HG03457 (cell line): ENCODE data around the gene FOLR1.
"Not testable (repeated sequence)": the region's sequence is repeated elsewhere in the genome, so short reads cannot be mapped to it uniquely, and the experiment has no call there.

Experiments
- ATAC-seq: cut with Tn5 transposase; IDR thresholded peaks from one replicate; pipeline ENCODE4 v1.9.1; 2021; ENCODE audit warnings: moderate number of reproducible peaks; ENCODE audit not compliant: unreplicated experiment

The FOLR1 gene

DNA sequence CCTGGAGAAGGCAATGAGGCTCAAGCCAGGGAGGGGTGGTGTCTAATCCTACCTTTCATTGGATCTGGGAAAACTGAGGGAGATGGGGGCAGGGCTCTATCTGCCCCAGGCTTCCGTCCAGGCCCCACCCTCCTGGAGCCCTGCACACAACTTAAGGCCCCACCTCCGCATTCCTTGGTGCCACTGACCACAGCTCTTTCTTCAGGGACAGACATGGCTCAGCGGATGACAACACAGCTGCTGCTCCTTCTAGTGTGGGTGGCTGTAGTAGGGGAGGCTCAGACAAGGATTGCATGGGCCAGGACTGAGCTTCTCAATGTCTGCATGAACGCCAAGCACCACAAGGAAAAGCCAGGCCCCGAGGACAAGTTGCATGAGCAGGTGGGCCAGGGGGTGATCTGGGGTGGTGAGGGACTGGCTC, at the start of gene FOLR1:
Gene FOLR1 (plus strand): TSS at position 180 of the 421 bp plus-strand sequence. CDS start 34 bp downstream, at position 214.
- no peak for ATAC-seq

DNA sequence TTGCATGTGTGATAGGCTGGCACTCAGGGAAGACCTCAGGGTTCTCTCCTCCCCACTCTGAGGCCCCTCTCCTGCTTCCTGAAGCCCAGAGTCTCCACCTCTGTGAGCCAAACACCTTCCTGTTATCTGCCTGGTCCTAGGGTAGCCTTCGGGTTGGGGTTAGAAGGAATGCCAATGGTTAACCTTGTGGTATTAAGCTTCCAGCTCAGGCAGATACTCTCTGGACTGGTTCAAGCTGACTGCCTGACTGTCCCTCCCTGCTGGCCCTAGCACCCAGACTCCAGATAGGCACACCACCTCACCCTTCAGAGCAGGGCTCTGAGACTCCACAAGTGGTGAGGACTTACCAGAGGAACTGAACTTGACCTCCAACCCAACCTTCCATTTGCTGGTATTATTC, 49.4 kb upstream of the FOLR1 start:
- ATAC-seq = not testable (repeated sequence)

DNA sequence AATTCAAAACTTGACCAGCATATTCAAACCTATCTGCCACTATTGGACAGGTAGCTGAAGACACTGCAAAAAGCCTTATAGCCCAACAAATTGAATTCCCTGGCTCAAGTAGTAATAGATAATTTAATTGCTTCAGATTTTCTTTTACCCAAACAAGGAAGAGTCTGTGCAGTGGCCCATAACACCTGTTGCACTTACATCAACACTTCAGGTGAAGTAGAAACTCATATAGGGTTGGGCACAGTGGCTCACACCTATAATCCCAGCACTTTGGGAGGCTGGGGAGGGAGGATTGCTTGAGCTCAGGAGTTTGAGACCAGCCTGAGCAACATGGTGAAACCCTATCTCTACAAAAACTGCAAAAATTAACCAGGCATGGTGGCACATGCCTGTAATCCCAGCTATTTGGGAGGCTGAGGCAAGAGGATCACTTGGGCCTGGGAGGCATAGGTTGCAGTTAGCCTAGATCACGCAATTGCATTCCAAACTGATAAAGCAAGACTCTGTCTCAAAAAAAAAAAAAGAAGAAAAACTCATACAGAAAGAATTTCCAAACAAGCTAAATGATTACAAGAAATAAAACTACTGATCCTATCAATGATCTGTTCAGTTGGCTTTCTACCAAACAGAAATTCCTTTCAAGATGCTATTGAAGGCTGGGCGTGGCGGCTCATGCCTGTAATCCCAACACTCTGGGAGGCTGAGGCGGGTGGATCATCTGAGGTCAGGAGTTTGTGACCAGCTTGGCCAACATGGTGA, 47.0 kb upstream of the FOLR1 start:
- ATAC-seq = no peak

DNA sequence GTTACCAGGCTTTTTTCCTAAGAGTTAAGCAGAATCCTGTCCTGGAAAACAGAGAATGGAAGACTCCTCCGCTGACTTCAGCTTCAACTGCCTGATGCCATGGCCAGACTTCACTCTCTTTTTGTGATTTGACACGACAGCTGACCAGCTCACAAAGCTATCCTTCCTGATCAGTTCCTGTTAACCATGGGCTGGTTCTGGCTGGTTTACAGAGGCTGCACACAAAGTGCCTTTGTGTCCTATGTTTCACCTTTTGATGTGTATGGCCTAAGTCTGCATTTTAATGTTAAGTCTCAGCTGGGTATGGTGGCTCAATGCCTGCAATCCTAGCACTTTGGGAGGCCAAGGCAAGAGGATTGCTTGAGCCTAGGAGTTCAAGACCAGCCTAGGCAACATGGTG, 45.3 kb upstream of the FOLR1 start:
- no peak for ATAC-seq

DNA sequence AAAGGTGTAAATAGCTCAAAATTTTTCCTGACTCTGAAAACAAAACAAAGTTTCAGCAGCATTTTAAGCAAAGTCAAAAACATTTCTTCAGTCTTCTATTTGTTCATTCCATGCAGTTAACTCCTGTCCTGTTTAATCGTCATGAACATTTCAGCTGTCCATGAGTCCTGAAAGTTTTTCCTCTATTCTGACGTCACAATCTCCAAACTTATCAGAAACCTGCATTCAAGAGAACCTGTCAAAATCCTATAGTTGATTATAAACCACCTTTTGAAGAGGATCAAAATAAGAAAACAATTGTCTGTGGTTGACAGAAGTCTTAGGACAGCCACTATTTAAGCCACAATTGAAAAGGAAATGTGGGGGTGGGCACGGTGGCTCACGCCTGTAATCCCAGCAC, 41.1 kb upstream of the FOLR1 start:
- no peak for ATAC-seq

DNA sequence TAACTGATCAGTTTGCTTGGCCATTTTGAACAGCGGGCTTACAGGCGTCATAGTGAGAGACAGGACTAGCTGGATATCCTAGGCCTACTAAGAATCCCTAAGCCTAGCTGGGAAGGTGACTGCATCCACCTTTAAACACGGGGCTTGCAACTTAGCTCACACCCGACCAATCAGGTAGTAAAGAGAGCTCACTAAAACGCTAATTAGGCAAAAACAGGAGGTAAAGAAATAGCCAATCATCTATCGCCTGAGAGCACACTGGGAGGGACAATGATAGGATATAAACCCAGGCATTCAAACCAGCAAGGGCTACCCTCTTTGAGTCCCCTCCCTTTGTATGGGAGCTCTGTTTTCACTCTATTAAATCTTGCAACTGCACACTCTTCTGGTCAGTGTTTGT, 38.1 kb upstream of the FOLR1 start:
- not testable (repeated sequence) for ATAC-seq

DNA sequence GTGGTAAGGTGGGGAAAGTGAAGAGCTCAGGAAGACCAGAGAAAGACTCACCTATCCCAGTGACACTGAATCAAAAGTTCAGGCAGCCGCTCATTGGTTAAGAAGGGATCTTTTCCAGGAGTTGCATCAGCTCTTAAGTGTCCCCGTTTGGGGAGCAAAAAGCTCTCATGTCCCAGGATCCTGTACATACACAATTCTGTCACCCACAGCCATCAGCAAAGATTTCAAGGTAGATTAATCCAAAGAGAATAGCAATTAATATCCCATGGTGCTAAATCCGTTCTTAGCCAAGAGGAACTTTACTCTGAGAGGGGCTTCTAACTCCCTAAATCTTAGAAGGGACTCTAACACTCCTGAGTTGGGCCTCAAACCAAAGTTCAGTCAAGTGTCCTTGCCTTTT, 37.1 kb upstream of the FOLR1 start:
- no peak for ATAC-seq

DNA sequence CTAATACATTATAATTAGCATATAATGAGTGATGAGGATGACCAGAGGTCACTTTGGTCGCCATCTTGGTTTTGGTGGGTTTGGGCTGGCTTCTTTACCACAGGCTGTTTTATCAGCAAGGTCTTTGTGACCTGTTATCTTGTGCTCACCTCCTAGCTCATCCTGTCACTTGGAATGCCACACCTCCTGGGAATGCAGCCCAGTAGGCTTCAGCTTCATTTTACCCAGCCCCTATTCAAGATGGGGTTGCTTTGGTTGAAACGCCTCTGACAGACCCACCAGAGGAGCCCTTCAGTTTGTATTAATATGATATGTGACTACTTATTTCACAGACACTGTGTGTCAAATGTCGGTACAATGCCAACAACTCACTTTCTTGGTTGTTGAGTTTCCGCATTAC, 36.2 kb upstream of the FOLR1 start:
- ATAC-seq = no peak

DNA sequence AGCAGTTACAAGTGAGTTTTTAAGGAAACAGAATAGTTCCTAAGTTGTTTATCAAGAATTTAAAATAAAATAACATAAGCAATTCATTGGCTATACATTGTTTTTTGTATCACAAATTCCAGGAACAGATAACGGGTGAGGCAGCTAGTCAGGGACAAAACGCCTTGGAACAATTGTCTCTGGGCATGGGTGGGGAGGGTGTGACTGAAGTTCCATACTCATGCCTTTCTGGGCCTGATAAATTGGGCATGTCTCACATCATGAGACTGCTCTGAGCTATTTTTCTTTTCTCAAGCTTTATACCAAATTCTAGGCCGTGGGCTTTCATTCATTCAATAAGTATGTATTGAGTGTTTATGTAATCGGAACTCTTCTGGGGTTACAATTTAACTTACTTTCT, 34.8 kb upstream of the FOLR1 start:
- ATAC-seq = no peak

DNA sequence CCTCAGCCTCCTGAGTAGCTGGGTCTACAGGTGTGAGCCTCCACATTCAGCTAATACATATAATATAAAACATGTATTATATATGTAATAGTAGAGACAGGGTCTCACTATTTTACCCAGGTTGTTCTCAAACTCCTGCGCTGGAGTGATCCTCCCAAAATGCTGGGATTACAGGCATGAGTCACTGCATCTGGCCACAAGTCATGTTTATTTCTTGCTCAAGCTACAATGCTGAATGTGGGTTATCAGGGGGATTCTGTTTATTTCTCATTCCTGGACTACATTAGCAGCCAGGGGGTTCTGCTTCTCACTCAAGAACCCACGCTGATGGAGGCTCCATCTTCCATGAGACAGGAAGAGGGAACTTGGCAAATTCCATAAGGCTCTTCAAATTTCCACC, 31.6 kb upstream of the FOLR1 start:
- no peak for ATAC-seq

DNA sequence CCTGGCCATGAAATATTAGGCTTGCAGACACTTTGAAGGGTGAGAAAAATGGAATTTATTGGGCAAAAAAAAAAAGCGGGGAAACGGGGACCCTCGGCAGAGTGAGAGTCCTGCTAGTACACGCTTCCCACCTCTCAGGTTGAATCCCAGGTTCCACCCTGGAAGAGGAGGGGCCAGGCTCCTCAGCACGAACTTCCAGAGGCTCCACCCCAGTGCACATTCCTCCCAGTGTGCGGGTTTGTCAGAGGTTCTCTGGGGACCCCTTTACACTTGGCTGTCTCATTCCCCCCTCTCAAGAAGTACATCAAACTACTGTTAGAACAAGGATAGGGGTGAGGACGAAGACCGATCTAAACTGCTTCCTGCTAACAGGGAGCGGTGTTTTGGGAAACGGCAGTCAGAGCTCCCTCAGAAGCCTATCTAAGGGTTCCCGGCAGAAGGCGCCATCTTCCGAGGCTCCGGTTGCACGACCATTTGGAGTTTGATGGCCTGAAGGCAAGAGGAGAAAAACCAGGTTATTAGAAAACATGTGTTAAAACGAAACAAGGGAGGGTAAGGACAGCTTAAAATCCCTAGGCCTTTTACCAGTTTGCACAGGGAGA, 28.9 kb upstream of the FOLR1 start:
- no peak for ATAC-seq

DNA sequence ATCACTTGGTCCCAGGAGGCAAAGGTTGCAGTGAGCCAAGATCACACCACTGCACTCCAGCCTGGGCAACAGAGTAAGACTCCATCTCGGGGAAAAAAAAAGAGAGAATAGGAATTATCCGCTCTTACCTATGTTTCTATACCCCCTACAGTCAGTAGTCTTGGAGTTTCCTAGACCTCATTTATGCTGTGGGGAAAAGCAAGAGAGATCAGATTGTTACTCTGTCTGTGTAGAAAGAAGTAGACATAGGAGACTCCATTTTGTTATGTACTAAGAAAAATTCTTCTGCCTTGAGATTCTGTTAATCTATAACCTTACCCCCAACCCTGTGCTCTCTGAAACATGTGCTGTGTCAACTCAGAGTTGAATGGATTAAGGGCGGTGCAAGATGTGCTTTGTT, 27.8 kb upstream of the FOLR1 start:
- ATAC-seq = not testable (repeated sequence)

DNA sequence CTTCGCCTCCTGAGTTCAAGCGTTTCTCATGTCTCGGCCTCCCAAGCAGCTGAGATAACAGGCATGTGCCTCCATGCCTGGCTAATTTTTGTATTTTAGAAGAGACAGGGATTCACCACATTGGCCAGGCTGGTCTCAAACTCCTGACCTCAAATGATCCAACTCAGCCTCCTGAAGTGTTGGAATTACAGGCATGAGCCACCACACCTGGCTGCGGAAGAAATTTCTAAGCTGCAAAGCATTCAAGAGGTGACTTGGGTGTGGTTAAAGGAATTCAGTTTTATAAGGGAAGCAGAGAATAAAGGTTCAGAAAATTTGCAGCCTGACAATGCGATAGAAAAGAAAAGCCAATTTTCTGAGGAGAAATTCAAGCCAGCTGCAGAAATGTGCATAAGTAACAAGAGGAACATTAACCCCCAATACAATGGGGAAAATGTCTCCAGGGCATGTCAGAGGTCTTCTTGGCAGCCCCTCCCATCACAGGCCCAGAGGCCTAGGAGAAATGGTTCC, 22.8 kb upstream of the FOLR1 start:
- ATAC-seq = not testable (repeated sequence)

DNA sequence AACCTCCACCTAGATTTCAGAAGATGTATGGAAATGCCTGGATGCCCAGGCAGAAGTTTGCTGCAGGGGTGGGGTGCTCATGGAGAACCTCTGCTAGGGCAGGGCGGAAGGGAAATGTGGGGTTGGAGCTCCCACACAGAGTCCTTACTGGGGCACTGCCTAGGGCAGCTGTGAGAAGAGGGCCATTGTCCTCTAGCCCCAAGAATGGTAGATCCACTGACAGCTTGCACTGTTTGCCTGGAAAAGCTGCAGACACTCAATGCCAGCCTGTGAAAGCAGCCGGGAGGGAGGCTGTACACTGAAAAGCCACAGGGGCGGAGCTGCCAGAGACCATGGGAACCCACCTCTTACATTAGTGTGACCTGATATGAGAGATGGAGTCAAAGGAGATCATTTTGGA, 22.2 kb upstream of the FOLR1 start:
- not testable (repeated sequence) for ATAC-seq

DNA sequence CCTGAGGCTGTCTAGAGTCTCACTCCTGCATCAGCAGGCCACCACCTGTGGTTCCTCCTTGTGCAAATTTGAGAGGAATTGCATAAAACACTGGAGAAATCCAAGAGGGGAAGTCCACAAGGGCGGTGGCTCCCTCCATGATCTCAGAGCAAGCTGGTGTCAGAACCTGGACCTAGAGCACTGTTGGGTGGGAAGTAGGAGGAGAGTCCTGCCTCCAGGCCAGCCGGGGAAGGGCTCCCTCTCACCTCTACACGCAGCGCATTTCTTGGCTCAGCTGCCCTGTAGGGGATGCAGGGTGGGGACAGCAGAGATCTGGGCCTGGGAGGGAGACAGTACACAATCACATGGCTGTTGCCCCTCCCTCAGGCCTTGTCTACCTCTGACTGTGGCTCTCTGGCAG, 19.9 kb upstream of the FOLR1 start:
- ATAC-seq = not testable (repeated sequence)

DNA sequence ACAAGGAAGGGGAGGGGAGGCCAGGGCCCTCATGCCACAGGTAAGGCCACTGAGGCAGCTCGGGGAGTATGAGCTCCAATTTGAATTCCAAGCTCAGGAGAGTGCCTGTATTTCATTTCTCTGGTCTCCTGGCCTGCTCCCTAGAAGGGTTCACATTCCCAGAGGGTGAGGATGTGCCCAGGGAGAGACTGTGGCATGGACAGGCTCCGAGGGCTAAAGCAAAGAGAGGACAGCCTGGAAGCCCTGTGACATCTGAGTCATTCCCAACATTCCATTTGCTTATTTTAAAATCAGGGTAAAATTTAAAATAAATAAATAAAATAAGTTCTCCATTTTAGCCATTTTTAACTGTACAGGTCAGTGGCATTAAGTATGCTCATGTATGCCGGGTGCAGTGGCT, 18.6 kb upstream of the FOLR1 start:
- ATAC-seq = no peak

DNA sequence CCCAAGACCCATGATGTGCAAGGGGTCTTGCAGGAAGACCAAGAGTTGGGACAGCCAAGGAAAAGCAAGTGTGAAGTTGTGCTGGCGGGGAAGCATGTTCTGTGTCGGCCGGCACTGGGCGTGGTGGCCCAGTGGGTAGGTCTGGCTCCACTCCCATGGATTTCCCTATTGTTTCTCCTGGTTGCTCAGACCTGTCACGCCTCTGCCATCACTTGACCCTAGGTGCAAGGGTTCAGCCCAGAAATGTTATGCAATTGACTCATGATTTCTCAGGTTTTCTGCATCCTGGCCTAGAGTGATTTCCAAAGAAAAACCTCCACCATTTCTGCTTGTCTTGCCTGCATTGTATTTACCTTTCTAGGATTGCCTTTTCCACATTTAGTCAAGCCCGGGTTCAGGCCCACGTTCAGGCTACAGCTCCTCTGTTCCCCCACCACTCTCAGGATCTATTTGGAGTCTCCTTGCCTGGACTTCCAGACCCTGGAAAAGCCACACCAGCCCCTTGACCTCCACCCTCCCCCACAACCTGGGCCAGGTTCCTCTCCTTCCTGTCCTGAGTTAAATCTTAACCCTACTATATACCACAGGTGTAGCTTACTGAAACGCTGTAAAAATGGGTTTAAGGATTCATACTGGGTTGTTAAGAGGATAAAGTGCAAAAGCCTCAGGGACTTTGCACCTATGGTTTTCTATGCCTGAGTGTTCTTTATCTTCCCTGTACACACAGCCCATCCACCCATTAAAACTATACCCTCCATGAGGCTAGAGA, 17.5 kb upstream of the FOLR1 start:
- no peak for ATAC-seq

DNA sequence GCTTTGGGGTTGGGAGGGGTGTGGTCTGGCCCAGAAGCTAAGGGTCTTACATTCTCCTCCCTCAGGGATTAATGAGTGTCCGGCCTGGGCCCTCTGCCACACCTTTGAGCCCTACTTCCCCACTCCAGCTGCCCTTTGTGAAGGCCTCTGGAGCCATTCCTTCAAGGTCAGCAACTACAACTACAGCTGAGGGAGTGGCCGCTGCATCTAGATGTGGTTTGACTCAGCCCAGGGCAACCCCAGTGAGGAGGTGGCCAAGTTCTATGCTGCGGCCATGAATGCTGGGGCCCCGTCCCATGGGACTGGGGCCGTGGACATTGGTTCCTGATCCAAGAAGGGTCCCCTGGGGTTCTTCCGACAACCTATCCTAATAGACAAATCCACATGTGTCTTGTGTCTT, 14.3 kb upstream of the FOLR1 start:
- no peak for ATAC-seq

DNA sequence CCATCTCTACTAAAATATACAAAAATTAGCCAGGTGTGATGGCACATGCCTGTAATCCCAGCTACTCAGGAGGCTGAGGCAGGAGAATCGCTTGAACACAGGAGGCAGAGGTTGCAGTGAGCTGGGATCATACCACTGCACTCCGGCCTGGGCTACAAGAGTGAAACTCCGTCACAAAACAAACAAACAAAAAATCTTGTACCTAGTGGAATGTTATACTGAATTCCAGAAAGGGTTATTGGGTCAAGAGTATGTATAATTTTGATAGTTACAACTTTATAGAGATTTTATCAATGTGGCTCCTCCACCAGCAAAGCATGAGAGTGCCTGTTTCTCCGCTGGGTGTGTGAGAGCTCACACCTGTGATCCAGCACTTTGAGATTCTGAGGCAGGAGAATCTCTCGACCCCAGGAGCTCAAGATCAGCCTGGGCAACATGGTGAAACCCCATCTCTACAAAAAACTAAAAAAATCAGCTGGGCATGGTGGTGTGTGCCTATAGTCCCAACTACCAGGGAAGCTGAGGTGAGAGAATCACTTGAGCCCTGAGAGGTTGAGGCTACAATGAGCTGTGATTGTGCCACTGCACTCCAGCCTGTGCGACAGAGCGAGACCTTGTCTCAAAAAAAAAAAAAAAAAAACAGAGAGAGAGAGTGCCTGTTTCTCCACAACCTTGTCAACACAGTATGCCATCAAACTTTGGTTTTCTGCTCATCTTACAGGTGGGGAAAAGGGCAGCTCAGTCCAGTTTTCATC, 12.7 kb upstream of the FOLR1 start:
- ATAC-seq = no peak

DNA sequence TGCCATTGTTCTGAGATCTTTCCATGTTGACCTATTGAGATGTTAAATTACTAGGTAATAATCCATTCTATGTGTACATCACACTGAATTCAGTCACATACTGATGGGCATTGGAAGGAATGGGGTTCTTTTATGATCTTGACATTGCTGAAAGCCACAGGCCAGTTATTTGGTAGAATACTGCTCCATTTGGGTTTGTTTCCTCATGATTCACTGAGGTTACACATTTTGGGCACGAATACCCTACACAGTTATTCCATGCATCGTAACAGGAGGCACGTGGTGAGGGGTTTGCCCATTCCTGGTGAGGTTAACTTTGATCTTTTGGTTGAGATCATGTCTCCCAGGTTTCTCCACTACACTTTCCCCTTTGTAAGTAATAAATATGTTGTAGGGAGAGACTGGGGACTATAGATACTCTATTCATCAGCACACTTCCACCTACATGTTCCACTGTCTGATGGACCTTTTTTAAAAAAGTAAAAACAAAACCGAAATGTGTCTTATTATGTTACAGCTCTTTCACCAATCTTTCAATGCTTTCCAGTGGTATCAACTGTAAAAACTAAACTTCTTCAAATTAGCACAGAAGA, 12.0 kb upstream of the FOLR1 start:
- no peak for ATAC-seq
